Ovary (tissue), 9 donors: ENCODE results near the gene MAPKAP1. TPM values are rescaled to one million over a fixed set of nuclear protein-coding genes. Genes with fewer than 3 reads are reported as not detected.
A peak's percentile ranks its signal among the peaks of the same experiment; 100 is the strongest.

Experiments
- DNase-seq, 5 donors: peaks; one replicate each; pipeline ENCODE4 v3.0.0-alpha.2; 2019 to 2020
- H3K27ac ChIP-seq, 2 donors: fragments of 200-600 bp; one replicate each; pipeline versions ENCODE4 v1.5.1 to v1.8.0; 2019 to 2022
- H3K27me3 ChIP-seq: fragments of 200-600 bp; one replicate; pipeline ENCODE4 v1.8.0; 2022
- H3K36me3 ChIP-seq: fragments of 200-600 bp; sonication (generic); one replicate; pipeline ENCODE4 v1.5.1; 2019
- H3K4me1 ChIP-seq: one replicate; pipeline ENCODE4 v1.8.1; 2013; ENCODE audit warnings: mild to moderate bottlenecking, moderate library complexity; ENCODE audit not compliant: insufficient read depth
- H3K4me3 ChIP-seq: fragments of 200-600 bp; sonication (generic); one replicate; pipeline ENCODE4 v1.5.1; 2017
- H3K9me3 ChIP-seq, 2 donors: fragments of 200-600 bp in 1 of 2; sonication (generic) in 1 of 2; one replicate each; pipeline versions ENCODE4 v1.5.1 to v1.8.1; 2013 to 2019; ENCODE audit warnings: mild to moderate bottlenecking in 1 of 2, moderate library complexity in 1 of 2
- CTCF ChIP-seq, 3 donors: fragments of 450-650 bp in 2 of 3; fragments of 200-600 bp in 1 of 3; IDR thresholded peaks; one replicate each; pipeline versions ENCODE4 v1.5.1 to v1.8.0; 2016 to 2022; ENCODE audit warnings: antibody characterized with exemption in 3 of 3, mild to moderate bottlenecking in 1 of 3
- EP300 ChIP-seq: sonication (generic); formaldehyde crosslinking; IDR thresholded peaks from one replicate; pipeline ENCODE4 v1.6.1; 2017; ENCODE audit warnings: antibody characterized with exemption
- POLR2A ChIP-seq: fragments of 450-650 bp; IDR thresholded peaks from one replicate; pipeline ENCODE4 v1.6.1; 2017; ENCODE audit warnings: antibody characterized with exemption, mild to moderate bottlenecking, moderate library complexity
- WGBS, 3 donors: extraction: QIAGEN DNeasy Blood & Tissue Kit in 1 of 3; methylation state at CpG; one replicate each; pipeline versions ENCODE4 v1.1.5 to v1.1.7; 2013 to 2017; 5-methylcytosine and 5-hydroxymethylcytosine counted together
- intact Hi-C, 4 donors: fragments of 100-400 bp; cut with DNase I; formaldehyde crosslinking; loops; one replicate each; pipeline versions ENCODE4 v1.11.0 to v1.15.1; 2022 to 2023
- polyA plus RNA-seq, 2 donors: library from polyadenylated mRNA; stranded (reverse); fragments of 200-250 nt in 1 of 2; fragments of 350-450 nt in 1 of 2; fragmentation: Illumina TruSeq in 1 of 2; extraction: RNeasy Lipid Tissue Mini Kit (QIAGEN cat#74804) in 1 of 2; gene quantifications; one replicate each; pipeline ENCODE4 v1.2.3, GENCODE V29; 2013 to 2014
- total RNA-seq, 7 donors: library from RNA; depleted of rRNA in 2 of 7; stranded (reverse); fragments of >200 nt in 2 of 7; fragmentation: NEBNext Ultra II Directional in 3 of 7; extraction: Animal tissue kit (Norgen Biotek cat#: 25700) in 3 of 7; gene quantifications; one replicate each; pipeline versions ENCODE4 v1.1.0 to v1.2.4, GENCODE V29; 2016 to 2023
- donor health status: DM: no; HTN: no; CAD: no; lungs with moderate emphysema.
- donor health status: DM: no; HTN: no; CAD: no.
- donor health status: Bipolar disorder and iron deficiency.
- donor health status: DM: yes; HTN: yes; CAD: no.
- donor health status: DM: no; HTN: no; CAD: no.
- donor health status: DM: yes; HTN: yes; CAD: no.

MAPKAP1 gene
- total and polyA plus RNA-seq, 9 donors, result 43.3 to 86.5 (median 50.2) TPM

- intact Hi-C loops, result no loop called here
- 12 to 15% (median 13%) methylated on average over 2 of the region's 2 CpGs for WGBS, 3 donors
- Histone ChIP-seq H3K36me3 (no peaks in the 10 kb centered on the region), H3K4me3 (no peak overlapping the region), H3K4me1 (peaks cover 16% of the 10 kb centered on the region), H3K27ac (peak overlapping the region in 1 of 2 donors; percentile 36), H3K9me3 (no peaks in the 10 kb centered on the region), H3K27me3 (no peaks in the 10 kb centered on the region)
- peak in 1 of 5 donors; percentile 54 for DNase-seq
- TF ChIP-seq CTCF (IDR thresholded peaks at IDR 0.05), result no peak
Measured at GRCh38 chr9:125538092-125538473, 168.9 kb downstream of the MAPKAP1 start.

- Histone ChIP-seq H3K4me1 (peaks cover 16% of the 10 kb centered on the region), H3K4me3 (no peak overlapping the region), H3K9me3 (no peaks in the 10 kb centered on the region), H3K27ac (peak overlapping the region in 1 of 2 donors; percentile 36), H3K36me3 (no peaks in the 10 kb centered on the region), H3K27me3 (no peaks in the 10 kb centered on the region)
- whole genome bisulfite sequencing, 3 donors, result 78 to 92% (median 81%) methylated on average over 2 of the region's 2 CpGs
- intact Hi-C loops, result no loop called here
- no peak for DNase-seq
- TF ChIP-seq EP300, result no peak
- no peak for TF ChIP-seq POLR2A
Measured at GRCh38 chr9:125537442-125538091, 169.4 kb downstream of the MAPKAP1 start.

GRCh38 chr9:125536776-125537175 lies 170.2 kb downstream of the MAPKAP1 start:
- intact Hi-C loops, result no loop called here
- Histone ChIP-seq H3K4me3 (no peak overlapping the region), H3K27ac (no peak overlapping the region), H3K27me3 (no peaks in the 10 kb centered on the region), H3K9me3 (no peaks in the 10 kb centered on the region), H3K36me3 (no peaks in the 10 kb centered on the region), H3K4me1 (peaks cover 17% of the 10 kb centered on the region)
- DNase-seq, result no peak
- 78 to 84% (median 81%) methylated on average over 1 of the region's 1 CpG for WGBS, 3 donors
- TF ChIP-seq POLR2A, result no peak
- no peak for TF ChIP-seq CTCF (IDR thresholded peaks at IDR 0.05)
- TF ChIP-seq EP300, result no peak

GRCh38 chr9:125536167-125536772 lies 170.7 kb downstream of the MAPKAP1 start:
- intact Hi-C loops, result no loop called here
- DNase-seq, result no peak
- no peaks in the 10 kb centered on the region for H3K27me3 ChIP-seq
- no peak overlapping the region for H3K27ac ChIP-seq
- no peaks in the 10 kb centered on the region for H3K9me3 ChIP-seq
- H3K4me3 ChIP-seq, result no peak overlapping the region
- no peaks in the 10 kb centered on the region for H3K36me3 ChIP-seq
- TF ChIP-seq CTCF (IDR thresholded peaks at IDR 0.05) (no peak), EP300 (no peak), POLR2A (no peak)
- peaks cover 13% of the 10 kb centered on the region for H3K4me1 ChIP-seq
- 71 to 80% (median 76%) methylated on average over 3 of the region's 3 CpGs for WGBS, 3 donors
